LNCAP (cell line): Measurements from ENCODE around the gene WFS1.

Experiments used
- CTCF ChIP-seq: fragments of 450-650 bp; IDR thresholded peaks from 2 replicates; pipeline ENCODE4 v1.5.1; 2017; ENCODE audit warnings: mild to moderate bottlenecking

The WFS1 gene

GRCh38 chr4:6332669-6333050 is 63.0 kb downstream of the WFS1 start:
- no peak for TF ChIP-seq CTCF

- TF ChIP-seq CTCF = peak; percentile 76
These were observed 63.9 kb downstream of the WFS1 start for GRCh38 chr4:6333301-6334202.

- TF ChIP-seq CTCF = no peak; the same call in 1 of the 2 replicates
These were observed 64.7 kb downstream of the WFS1 start for GRCh38 chr4:6334203-6334887.

- TF ChIP-seq CTCF = no peak
These were observed 65.5 kb downstream of the WFS1 start for GRCh38 chr4:6335040-6335590.

- no peak for TF ChIP-seq CTCF
These were observed 66.5 kb downstream of the WFS1 start for GRCh38 chr4:6336166-6336565.

GRCh38 chr4:6337331-6337935 is 67.8 kb downstream of the WFS1 start:
- no peak for TF ChIP-seq CTCF

- TF ChIP-seq CTCF = no peak
These were observed 68.7 kb downstream of the WFS1 start for GRCh38 chr4:6338175-6338950.
